Esophagus muscularis mucosa (tissue), 4 donors: Measurements from ENCODE around the gene MPZL1. TPM values are rescaled to one million over a fixed set of nuclear protein-coding genes. Genes with fewer than 3 reads are reported as not detected.
"Not testable (repeated sequence)": the region's sequence is repeated elsewhere in the genome, so short reads cannot be mapped to it uniquely, and the experiment has no call there.

ENCODE experiments used
- DNase-seq: peaks from one replicate; pipeline ENCODE4 v3.0.0-alpha.2; 2017; ENCODE audit errors: extremely low spot score
- H3K27ac ChIP-seq, 4 donors: fragments of 200-600 bp; sonication (generic); replicated peaks in 1 of 4; 1 replicate in 3 of 4; 2 replicates in 1 of 4; pipeline ENCODE4 v1.5.1; 2016 to 2019; ENCODE audit warnings: mild to moderate bottlenecking in 1 of 4
- H3K27me3 ChIP-seq, 4 donors: fragments of 200-600 bp; sonication (generic); one replicate each; pipeline versions ENCODE4 v1.5.1 to v1.6.0; 2016 to 2019
- H3K36me3 ChIP-seq, 4 donors: fragments of 200-600 bp; sonication (generic); one replicate each; pipeline ENCODE4 v1.5.1; 2016 to 2019
- H3K4me1 ChIP-seq, 4 donors: fragments of 200-600 bp; sonication (generic); one replicate each; pipeline ENCODE4 v1.5.1; 2016 to 2019
- H3K4me3 ChIP-seq, 4 donors: fragments of 200-600 bp; sonication (generic); 1 replicate in 2 of 4; 2 replicates in 2 of 4; pipeline ENCODE4 v1.5.1; 2016 to 2019; ENCODE audit warnings: mild to moderate bottlenecking in 4 of 4, moderate library complexity in 1 of 4
- H3K9me3 ChIP-seq, 4 donors: fragments of 200-600 bp; sonication (generic); 1 replicate in 3 of 4; 2 replicates in 1 of 4; pipeline ENCODE4 v1.5.1; 2016 to 2019
- EP300 ChIP-seq: sonication (generic); formaldehyde crosslinking; IDR thresholded peaks from one replicate; pipeline ENCODE4 v1.6.1; 2017; ENCODE audit warnings: antibody characterized with exemption
- POLR2A ChIP-seq: fragments of 450-650 bp; IDR thresholded peaks from one replicate; pipeline ENCODE4 v1.6.1; 2017; ENCODE audit warnings: antibody characterized with exemption, moderate library complexity, mild to moderate bottlenecking, low read depth
- POLR2AphosphoS5 ChIP-seq, 2 donors: sonication (generic); formaldehyde crosslinking; IDR thresholded peaks; one replicate each; pipeline ENCODE4 v1.6.1; 2017; ENCODE audit warnings: antibody characterized with exemption in 2 of 2
- WGBS: methylation state at CpG from one replicate; pipeline ENCODE4 v1.1.5; 2018; 5-methylcytosine and 5-hydroxymethylcytosine counted together
- intact Hi-C: fragments of 100-400 bp; cut with DNase I; formaldehyde crosslinking; loops from one replicate; pipeline ENCODE4 v1.15.1; 2023
- total RNA-seq, 4 donors: library from RNA; depleted of rRNA; stranded (reverse); fragments of >200 nt; gene quantifications; one replicate each; pipeline versions ENCODE4 v1.1.0 to v1.2.1, GENCODE V29; 2016
- TF ChIP-seq, protein P1 (sequence below), 3 experiments: fragments of 200-600 bp in 2 of 3; fragments of 450-650 bp in 1 of 3; sonication (generic) in 2 of 3; IDR thresholded peaks; one replicate each; pipeline ENCODE4 v1.5.1; 2017 to 2019; ENCODE audit warnings: antibody characterized with exemption in 3 of 3, mild to moderate bottlenecking in 2 of 3, moderate library complexity in 1 of 3

Gene MPZL1
- total RNA-seq, 4 donors from 2014 or later, result 72.7 to 130 (median 107) TPM

DNA sequence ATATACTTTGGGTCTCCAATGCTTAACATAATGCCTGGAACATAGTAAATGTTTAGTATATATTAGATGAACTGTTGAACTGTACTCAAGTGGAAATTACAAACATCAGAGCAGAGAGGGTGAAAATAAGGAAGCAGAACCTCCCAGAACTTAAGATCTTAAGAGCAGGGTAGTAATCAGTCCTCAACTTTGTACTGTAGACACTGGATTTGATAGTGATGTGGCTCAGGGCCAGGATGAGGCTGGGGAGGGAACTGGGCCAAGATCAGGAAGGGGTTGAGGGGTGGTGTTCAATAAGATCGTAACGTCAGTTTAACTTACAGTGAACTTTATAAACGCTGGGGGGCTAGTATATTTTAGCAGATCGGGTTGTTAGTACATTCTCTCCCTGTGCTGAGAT, 15.4 kb downstream of the MPZL1 start:
- intact Hi-C loops, result no loop called here
- TF ChIP-seq POLR2AphosphoS5 (IDR thresholded peaks at IDR 0.05), result no peak
- TF ChIP-seq POLR2A, result no peak
- TF ChIP-seq, protein P1, sequence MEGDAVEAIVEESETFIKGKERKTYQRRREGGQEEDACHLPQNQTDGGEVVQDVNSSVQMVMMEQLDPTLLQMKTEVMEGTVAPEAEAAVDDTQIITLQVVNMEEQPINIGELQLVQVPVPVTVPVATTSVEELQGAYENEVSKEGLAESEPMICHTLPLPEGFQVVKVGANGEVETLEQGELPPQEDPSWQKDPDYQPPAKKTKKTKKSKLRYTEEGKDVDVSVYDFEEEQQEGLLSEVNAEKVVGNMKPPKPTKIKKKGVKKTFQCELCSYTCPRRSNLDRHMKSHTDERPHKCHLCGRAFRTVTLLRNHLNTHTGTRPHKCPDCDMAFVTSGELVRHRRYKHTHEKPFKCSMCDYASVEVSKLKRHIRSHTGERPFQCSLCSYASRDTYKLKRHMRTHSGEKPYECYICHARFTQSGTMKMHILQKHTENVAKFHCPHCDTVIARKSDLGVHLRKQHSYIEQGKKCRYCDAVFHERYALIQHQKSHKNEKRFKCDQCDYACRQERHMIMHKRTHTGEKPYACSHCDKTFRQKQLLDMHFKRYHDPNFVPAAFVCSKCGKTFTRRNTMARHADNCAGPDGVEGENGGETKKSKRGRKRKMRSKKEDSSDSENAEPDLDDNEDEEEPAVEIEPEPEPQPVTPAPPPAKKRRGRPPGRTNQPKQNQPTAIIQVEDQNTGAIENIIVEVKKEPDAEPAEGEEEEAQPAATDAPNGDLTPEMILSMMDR (IDR thresholded peaks at IDR 0.05), result no peak
- TF ChIP-seq EP300, result no peak
- no peak for DNase-seq
- no peak overlapping the region for H3K4me3 ChIP-seq
- 69% methylated on average over 4 of the region's 4 CpGs for WGBS
- H3K4me1 ChIP-seq, result peaks cover 6 to 59% (median 18%) of the 10 kb centered on the region in 4 donors
- no peaks in the 10 kb centered on the region for H3K27me3 ChIP-seq
- no peak overlapping the region for H3K27ac ChIP-seq
- H3K9me3 ChIP-seq, result no peaks in the 10 kb centered on the region
- H3K36me3 ChIP-seq, result peaks cover 0 to 2% (median 0%) of the 10 kb centered on the region in 4 donors

DNA sequence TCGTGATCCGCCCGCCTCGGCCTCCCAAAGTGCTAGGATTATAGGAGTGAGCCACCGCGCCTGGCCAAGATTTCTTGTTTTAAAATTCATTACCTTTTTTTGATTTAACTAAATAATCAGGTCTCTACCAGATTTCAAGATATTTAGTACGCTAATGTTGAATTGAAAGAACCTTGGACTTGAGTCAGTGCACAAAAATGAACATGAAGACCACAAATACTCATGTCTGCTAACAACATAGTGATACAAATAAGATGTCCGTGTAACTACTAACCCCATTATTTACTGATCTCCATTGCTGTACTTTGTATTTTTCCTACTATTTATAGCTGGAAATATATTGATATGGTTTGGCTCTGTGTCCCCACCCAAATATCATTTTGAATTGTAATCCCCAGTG, 16.4 kb downstream of the MPZL1 start:
- WGBS, result 97% methylated on average over 8 of the region's 8 CpGs
- Histone ChIP-seq H3K9me3 (no peaks in the 10 kb centered on the region), H3K4me3 (no peak overlapping the region), H3K36me3 (peaks cover 0 to 2% (median 0%) of the 10 kb centered on the region in 4 donors), H3K4me1 (peaks cover 6 to 55% (median 16%) of the 10 kb centered on the region in 4 donors), H3K27me3 (no peaks in the 10 kb centered on the region), H3K27ac (no peak overlapping the region)
- intact Hi-C loops, result no loop called here
- DNase-seq, result no peak
- TF ChIP-seq, protein P1 (IDR thresholded peaks at IDR 0.05), result no peak
- TF ChIP-seq POLR2A, result no peak
- TF ChIP-seq EP300, result no peak
- no peak for TF ChIP-seq POLR2AphosphoS5 (IDR thresholded peaks at IDR 0.05)

- no peak overlapping the region for H3K27ac ChIP-seq
- intact Hi-C loops, result no loop called here
- WGBS, result 44% methylated on average over 3 of the region's 3 CpGs
Measured at GRCh38 chr1:167739752-167740151, 18.0 kb downstream of the MPZL1 start.

GRCh38 chr1:167741103-167741502, 19.3 kb downstream of the MPZL1 start:
- H3K36me3 ChIP-seq, H3K9me3 ChIP-seq, H3K27me3 ChIP-seq, H3K27ac ChIP-seq, DNase-seq, intact Hi-C loops, H3K4me3 ChIP-seq: not testable (repeated sequence)
- peaks cover 6 to 61% (median 27%) of the 10 kb centered on the region in 4 donors for H3K4me1 ChIP-seq
- WGBS, result 95% methylated on average over 7 of the region's 7 CpGs

More at GRCh38 chr1:167739752-167740151, 18.0 kb downstream of the MPZL1 start:
- Histone ChIP-seq H3K4me3 (no peak overlapping the region), H3K27me3 (no peaks in the 10 kb centered on the region), H3K9me3 (no peaks in the 10 kb centered on the region), H3K4me1 (peaks cover 6 to 59% (median 17%) of the 10 kb centered on the region in 4 donors), H3K36me3 (no peaks in the 10 kb centered on the region)
- TF ChIP-seq EP300 (no peak), POLR2AphosphoS5 (IDR thresholded peaks at IDR 0.05) (no peak), POLR2A (no peak)
- TF ChIP-seq, protein P1 (IDR thresholded peaks at IDR 0.05), result no peak
- no peak for DNase-seq

DNA sequence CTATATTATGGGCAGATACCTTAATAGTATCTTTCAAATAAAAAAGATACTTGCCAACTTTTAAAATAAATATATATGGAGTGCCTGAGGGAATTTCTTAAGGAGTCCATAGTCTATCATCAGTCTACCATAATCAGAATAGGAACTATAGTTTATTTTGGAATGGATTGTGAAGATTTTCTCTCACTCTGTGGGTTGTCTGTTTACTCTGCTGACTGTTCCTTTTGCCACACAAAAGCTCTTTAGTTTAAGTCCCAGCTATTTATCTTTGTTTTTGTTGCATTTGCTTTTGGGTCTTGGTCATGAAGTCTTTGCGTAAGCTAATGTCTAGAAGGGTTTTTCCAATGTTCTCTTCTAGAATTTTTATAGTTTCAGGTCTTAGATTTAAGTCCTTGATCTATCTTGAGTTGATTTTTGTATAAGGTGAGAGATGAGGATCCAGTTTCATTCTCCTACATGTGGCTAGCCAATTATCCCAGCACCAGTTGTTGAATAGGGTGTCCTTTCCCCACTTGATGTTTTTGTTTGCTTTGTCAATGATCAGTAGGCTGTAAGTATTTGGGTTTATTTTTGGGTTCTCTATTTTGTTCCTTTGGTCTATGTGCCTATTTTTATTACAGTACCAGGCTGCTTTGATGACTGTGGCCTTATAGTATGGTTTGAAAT, 20.7 kb downstream of the MPZL1 start:
- DNase-seq, H3K36me3 ChIP-seq, H3K27me3 ChIP-seq, H3K27ac ChIP-seq, H3K4me3 ChIP-seq, H3K9me3 ChIP-seq, intact Hi-C loops: not testable (repeated sequence)
- 93% methylated on average over 1 of the region's 1 CpG for WGBS
- H3K4me1 ChIP-seq, result peaks cover 0 to 63% (median 31%) of the 10 kb centered on the region in 4 donors

DNA sequence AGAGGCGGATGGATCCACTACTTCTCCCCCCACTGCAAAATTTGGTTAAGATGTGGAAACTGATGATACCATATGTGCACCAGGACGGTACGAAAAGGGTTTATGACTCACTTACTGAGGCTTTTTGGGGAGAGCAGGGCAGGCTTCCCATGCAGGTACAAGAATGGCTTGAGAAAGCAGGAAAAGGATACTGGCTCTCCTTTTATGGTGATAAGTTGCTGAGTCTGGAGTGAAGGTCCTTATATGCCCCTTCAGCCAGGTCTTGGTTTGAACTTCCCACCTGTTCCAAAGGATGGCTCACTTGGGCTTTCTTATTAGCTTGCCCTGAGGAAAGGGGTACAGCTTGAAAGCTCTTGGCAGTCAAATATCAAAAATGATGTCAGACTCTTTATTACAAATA, 23.1 kb downstream of the MPZL1 start:
- Histone ChIP-seq H3K4me1 (peaks cover 11 to 82% (median 43%) of the 10 kb centered on the region in 4 donors), H3K27me3 (no peaks in the 10 kb centered on the region), H3K4me3 (no peak overlapping the region), H3K9me3 (no peaks in the 10 kb centered on the region), H3K27ac (no peak overlapping the region), H3K36me3 (no peaks in the 10 kb centered on the region)
- 88% methylated on average over 3 of the region's 3 CpGs for WGBS
- no peak for TF ChIP-seq EP300
- TF ChIP-seq, protein P1 (IDR thresholded peaks at IDR 0.05), result no peak
- no peak for TF ChIP-seq POLR2A
- no peak for TF ChIP-seq POLR2AphosphoS5 (IDR thresholded peaks at IDR 0.05)
- intact Hi-C loops, result no loop called here
- no peak for DNase-seq
